ENCODE data around the gene BTG1. TPM values are rescaled to one million over a fixed set of nuclear protein-coding genes. Genes with fewer than 3 reads are reported as not detected.
A peak's percentile ranks its signal among the peaks of the same experiment; 100 is the strongest.
"Not testable (repeated sequence)": the region's sequence is repeated elsewhere in the genome, so short reads cannot be mapped to it uniquely, and the experiment has no call there.

The BTG1 gene
- polyA plus RNA-seq, 3 donors: 111 to 125 (median 120) TPM

DNA sequence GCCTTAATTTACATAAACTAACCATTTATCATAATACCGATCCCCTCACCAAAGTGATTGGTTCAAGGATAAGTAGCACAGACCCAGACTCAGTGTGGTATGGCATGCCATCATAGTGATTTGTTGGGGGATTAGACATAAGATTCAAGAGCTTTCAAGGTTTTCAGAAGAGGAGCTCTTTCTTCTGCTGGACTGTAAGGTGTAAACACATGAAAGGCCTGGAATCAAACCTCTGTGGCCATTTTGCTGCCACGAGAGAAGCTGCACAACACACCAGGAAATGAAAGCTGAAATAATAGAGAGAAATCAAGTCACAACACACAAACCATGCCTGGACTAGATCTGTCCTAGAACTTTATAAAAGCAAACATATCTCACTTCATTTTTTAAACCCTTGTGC is 30.8 kb downstream of the BTG1 start:
- no peak for DNase-seq (ENCODE audit: extremely low read depth in 1 of 11, low read depth in 9 of 11, low spot score in 4 of 11)

DNA sequence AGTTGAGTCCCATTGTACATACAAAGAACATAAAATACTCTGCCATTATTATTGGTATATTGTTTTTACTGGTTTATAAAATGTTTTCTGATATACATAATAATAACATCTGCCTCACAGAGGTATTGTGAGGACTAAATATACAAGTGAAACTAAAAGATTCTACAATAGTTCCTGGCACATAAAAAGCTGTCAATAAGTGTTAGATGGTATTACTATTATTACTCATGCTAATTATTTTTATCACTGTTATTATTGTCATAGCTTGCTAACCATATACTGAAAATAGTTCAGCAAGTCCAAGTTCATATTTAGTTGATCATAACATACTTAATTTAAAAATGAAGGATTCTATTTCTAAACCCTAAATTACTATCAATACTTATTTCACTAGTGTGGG is 34.4 kb downstream of the BTG1 start:
- no peak for DNase-seq (ENCODE audit: extremely low read depth in 1 of 11, low read depth in 9 of 11, low spot score in 4 of 11)

DNA sequence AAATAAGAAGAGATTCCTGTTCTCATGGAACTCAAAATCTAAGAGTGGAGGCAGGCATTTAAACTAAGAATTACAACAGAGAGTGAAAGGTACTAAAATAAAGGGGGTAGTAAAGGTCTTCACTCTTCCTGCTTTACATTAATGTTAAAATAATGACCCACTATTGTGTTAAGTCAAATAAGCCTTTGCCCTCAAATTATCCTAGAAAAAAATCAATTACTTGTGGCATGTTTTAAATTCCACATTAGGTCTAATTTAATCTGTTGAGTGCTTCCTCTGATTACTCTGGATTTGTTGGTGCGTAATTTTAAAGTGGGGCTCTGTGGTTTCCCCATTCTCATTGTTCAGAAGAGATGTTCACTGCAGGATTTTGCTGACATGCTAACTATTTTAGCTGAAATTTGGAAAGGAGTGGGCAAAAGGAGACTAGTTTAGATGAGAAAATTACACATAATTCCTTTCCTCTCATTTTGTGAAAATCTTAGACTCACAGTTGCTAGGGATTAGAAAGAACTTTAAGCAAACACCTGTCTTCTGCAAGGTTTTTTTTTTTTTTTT is 35.5 kb downstream of the BTG1 start:
- no peak for DNase-seq (ENCODE audit: extremely low read depth in 1 of 11, low read depth in 9 of 11, low spot score in 4 of 11)

DNA sequence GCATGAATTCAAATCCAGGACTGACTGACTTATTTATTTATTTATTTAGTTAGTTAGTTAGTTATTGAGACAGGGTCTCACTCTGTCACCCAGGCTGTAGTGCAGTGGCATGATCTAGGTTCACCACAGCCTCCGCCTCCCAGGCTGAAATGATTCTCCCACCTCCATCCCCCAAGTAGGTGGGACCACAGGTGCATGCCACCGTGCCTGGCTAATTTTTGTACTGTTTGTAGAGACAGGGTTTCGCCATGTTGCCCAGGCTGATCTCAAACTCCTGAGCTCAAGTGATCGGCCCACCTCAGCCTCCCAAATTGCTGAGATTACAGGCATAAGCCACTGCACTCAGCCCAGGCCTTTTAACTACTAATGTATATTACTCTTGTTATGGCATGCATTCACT is 36.0 kb downstream of the BTG1 start:
- DNase-seq (ENCODE audit: extremely low read depth in 1 of 11, low read depth in 9 of 11, low spot score in 4 of 11): no peak

GRCh38 chr12:92108651-92109050 is 37.0 kb downstream of the BTG1 start:
- DNase-seq (ENCODE audit: extremely low read depth in 1 of 11, low read depth in 9 of 11, low spot score in 4 of 11): peak in 5 of 11 donors; percentile 15 to 34 (median 29)

DNA sequence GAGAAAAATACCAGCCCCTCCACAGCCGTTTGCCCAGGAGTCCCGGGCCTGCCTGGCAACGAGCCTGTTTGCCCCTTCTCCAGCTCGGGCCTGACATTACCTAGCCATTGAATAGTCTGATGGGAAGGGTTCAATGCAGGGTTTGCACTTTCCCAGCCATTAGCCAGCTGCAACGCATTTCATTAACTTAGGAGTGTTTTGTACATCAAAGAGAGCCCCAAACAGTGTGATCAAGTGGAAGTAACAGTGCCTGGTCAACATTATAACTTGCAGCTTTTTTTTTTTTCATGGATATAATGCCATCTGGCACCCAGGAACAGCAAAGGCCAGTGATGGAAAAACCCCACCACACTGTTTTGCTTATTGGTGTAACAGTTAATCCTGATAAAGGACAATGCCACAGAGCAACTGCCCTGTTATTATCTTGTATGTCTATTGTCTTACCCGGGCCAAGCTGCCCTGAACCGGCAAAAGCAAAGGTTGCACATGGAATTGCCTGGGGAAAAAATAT is 38.0 kb downstream of the BTG1 start:
- DNase-seq (ENCODE audit: extremely low read depth in 1 of 11, low read depth in 9 of 11, low spot score in 4 of 11): no peak

- no peak for DNase-seq (ENCODE audit: extremely low read depth in 1 of 11, low read depth in 9 of 11, low spot score in 4 of 11)
Measured at GRCh38 chr12:92107094-92107493, 38.6 kb downstream of the BTG1 start.

DNA sequence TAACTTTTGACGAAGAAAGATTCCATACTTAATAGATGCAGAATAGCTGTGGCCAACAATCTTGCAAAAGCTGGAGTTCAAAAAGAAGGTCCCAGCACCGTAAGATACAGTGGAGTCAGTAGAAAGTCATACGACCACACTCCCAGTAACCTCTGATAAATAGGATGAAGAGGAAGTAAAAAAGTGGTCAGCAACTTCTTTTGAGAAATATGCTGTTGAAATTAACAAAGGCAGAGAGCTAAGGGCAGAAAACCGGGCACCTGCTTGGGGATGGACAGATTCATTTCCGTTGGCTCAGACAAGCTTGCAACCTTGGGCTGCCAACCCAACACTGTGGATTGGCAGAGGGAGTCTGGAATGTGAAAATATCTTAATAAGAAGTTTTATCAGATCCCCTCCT is 40.0 kb downstream of the BTG1 start:
- no peak for DNase-seq (ENCODE audit: extremely low read depth in 1 of 11, low read depth in 9 of 11, low spot score in 4 of 11)

GRCh38 chr12:92105110-92105509 is 40.5 kb downstream of the BTG1 start:
- no peak for DNase-seq (ENCODE audit: extremely low read depth in 1 of 11, low read depth in 9 of 11, low spot score in 4 of 11)

GRCh38 chr12:92102606-92103005 is 43.0 kb downstream of the BTG1 start:
- DNase-seq (ENCODE audit: extremely low read depth in 1 of 11, low read depth in 9 of 11, low spot score in 4 of 11): no peak

DNA sequence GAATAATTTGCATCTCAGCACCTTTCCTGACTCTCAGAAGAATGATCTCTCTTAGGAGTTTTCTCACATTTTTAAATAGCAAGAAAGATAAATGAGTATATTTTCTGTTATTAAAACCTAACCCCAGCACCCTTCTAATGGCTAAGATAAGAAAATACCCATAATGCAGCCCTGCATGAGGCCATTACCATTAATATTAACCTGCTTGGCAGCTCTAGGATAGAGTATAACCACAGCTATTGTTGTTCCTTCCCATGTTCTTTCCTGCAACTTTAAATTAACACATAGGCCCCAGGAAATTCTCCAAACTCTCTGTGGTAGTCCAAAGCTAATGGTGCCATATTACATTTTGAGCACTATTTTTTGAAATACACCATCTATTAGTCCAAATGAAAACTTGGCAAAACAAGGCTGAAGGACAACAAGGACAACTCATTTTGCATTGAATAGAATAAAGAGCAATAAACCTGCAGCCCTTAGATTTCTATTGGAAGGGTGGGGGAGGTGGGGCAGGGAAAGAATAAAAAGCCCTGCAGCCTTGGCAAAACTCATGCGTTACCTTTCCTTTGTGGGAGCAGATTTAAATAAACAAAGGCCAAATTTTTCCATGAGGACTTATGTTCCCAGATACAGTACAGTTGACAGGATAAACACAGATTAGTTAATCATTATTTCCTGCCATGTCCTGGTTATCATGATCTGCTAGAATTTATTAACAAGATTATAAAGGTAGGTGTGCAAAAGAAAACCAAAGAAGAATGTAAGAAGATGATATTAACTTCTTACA is 46.9 kb downstream of the BTG1 start:
- DNase-seq (ENCODE audit: extremely low read depth in 1 of 11, low read depth in 9 of 11, low spot score in 4 of 11): no peak

- no peak for DNase-seq (ENCODE audit: extremely low read depth in 1 of 11, low read depth in 9 of 11, low spot score in 4 of 11)
Measured at GRCh38 chr12:92096346-92097136, 49.1 kb downstream of the BTG1 start.

DNA sequence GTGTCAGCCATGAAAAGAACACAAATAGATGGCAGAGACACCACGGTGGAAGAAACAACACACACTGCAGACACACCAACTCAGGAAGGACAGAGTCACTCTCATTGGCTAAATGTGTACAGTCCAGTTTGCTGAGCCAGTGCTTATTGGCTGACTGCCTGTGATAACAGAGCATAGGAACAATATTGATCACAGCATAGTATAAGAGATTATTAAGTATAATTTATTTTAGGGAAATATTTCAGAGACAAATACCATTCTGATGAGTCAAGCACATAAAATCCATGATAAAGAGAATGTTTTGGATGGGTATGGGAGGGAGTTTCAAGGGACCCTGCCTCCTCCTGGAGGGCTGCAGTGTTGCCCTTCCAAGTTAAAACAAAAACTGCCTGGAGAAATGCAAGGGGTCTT is 50.9 kb downstream of the BTG1 start:
- no peak for DNase-seq (ENCODE audit: extremely low read depth in 1 of 11, low read depth in 9 of 11, low spot score in 4 of 11)

GRCh38 chr12:92094301-92094700 is 51.3 kb downstream of the BTG1 start:
- not testable (repeated sequence) for DNase-seq (ENCODE audit: extremely low read depth in 1 of 11, low read depth in 9 of 11, low spot score in 4 of 11)

Data from renal cortex interstitium (tissue), 11 donors.